ENCODE results near the gene EIF2S3. TPM values are rescaled to one million over a fixed set of nuclear protein-coding genes. Genes with fewer than 3 reads are reported as not detected.

EIF2S3 gene
- 217 and 231 TPM in 2 replicates for total RNA-seq

GRCh38 chrX:24054182-24055042 lies at the start of gene EIF2S3:
Gene EIF2S3 (plus strand): TSS chrX:24054956. CDS start chrX:24054969, 13 bp downstream.

GRCh38 chrX:24027086-24027485 lies 27.7 kb upstream of the EIF2S3 start, which contains the start of gene KLHL15:
Gene KLHL15 (minus strand): TSS chrX:24027186. CDS start chrX:24006693, 20,493 bp downstream.

Other genes starting within 250 kb of the EIF2S3 start
- 7.1 and 11.1 TPM in 2 replicates for gene APOO, start 147.0 kb upstream of the EIF2S3 start, total RNA-seq
- not detected in 2 replicates for gene CXorf58, start 146.9 kb upstream of the EIF2S3 start, total RNA-seq
- gene KLHL15, start 27.8 kb upstream of the EIF2S3 start, total RNA-seq = 7.9 and 8.1 TPM in 2 replicates
- gene ZFX, start 94.8 kb downstream of the EIF2S3 start, total RNA-seq = 41.0 and 45.0 TPM in 2 replicates

Measured in smooth muscle cell of trachea (primary cell).